Omental fat pad (tissue), 4 donors: ENCODE results near the gene CEP170B. TPM values are rescaled to one million over a fixed set of nuclear protein-coding genes. Genes with fewer than 3 reads are reported as not detected.
"Not testable (repeated sequence)": the region's sequence is repeated elsewhere in the genome, so short reads cannot be mapped to it uniquely, and the experiment has no call there.

Experiments used
- ATAC-seq: fragments of 150-250 bp; one replicate; pipeline ENCODE4 v1.9.1; 2016; ENCODE audit warnings: mild to moderate bottlenecking, moderate library complexity; ENCODE audit not compliant: low FRiP score
- DNase-seq: peaks from one replicate; pipeline ENCODE4 v3.0.0-alpha.2; 2019; ENCODE audit warnings: low spot score
- CTCF ChIP-seq, 3 donors: fragments of 450-650 bp; IDR thresholded peaks; one replicate each; pipeline ENCODE4 v1.5.1; 2016 to 2017; ENCODE audit warnings: antibody characterized with exemption in 3 of 3, mild to moderate bottlenecking in 3 of 3, moderate library complexity in 2 of 3
- total RNA-seq, 4 donors: library from RNA; depleted of rRNA; stranded (reverse); fragments of >200 nt; gene quantifications; one replicate each; pipeline ENCODE4 v1.1.0, GENCODE V29; 2016

The CEP170B gene
- total RNA-seq, 4 donors from 2014 or later, result 5.5 to 29.3 (median 13.0) TPM

GRCh38 chr14:104889375-104889757 is 24.3 kb downstream of the CEP170B start:
- DNase-seq (peak; percentile 18), ATAC-seq (no peak)
- TF ChIP-seq CTCF (IDR thresholded peaks at IDR 0.05), result no peak

- not testable (repeated sequence) for DNase-seq, ATAC-seq
Observed at GRCh38 chr14:104890292-104890691, 25.2 kb downstream of the CEP170B start.

- TF ChIP-seq CTCF (IDR thresholded peaks at IDR 0.05), result no peak
- DNase-seq (no peak), ATAC-seq (no peak)
Observed at GRCh38 chr14:104891121-104891551, 26.1 kb downstream of the CEP170B start.

- no peak for TF ChIP-seq CTCF (IDR thresholded peaks at IDR 0.05)
- ATAC-seq (no peak), DNase-seq (no peak)
Observed at GRCh38 chr14:104891664-104892530, 26.8 kb downstream of the CEP170B start.

- DNase-seq, result no peak
- ATAC-seq, result no peak
- no peak for TF ChIP-seq CTCF (IDR thresholded peaks at IDR 0.05)
Observed at GRCh38 chr14:104892531-104893434, 27.7 kb downstream of the CEP170B start.

- no peak for ATAC-seq
- DNase-seq, result no peak
- no peak for TF ChIP-seq CTCF (IDR thresholded peaks at IDR 0.05)
Observed at GRCh38 chr14:104893435-104894207, 28.6 kb downstream of the CEP170B start.
